CD4-positive, alpha-beta T cell (primary cell): Measurements from ENCODE around the gene NFATC1. TPM values are rescaled to one million over a fixed set of nuclear protein-coding genes. Genes with fewer than 3 reads are reported as not detected.
A peak's percentile ranks its signal among the peaks of the same experiment; 100 is the strongest.

Experiments used
- ATAC-seq: fragments of 200-7000 bp; cut with Tn5 transposase; one replicate; pipeline ENCODE4 v1.10.0; 2022; ENCODE audit warnings: mild to moderate bottlenecking; ENCODE audit not compliant: poor library complexity
- CTCF ChIA-PET: fragments of 350-600 bp; sonication (Branson Sonifier 250); formaldehyde crosslinking; loops from one replicate; lab custom pipeline; 2021; ENCODE audit warnings: antibody characterized with exemption, inconsistent platforms; lab: Charles Lee
- POLR2A ChIA-PET: fragments of 350-600 bp; sonication (Branson Sonifier 250); formaldehyde crosslinking; loops from one replicate; lab custom pipeline; 2021; ENCODE audit warnings: antibody characterized with exemption, inconsistent platforms; lab: Charles Lee
- DNase-seq, 14 experiments: peaks; one replicate each; pipeline ENCODE4 v3.0.0-alpha.2; 2013 to 2020; ENCODE audit warnings: mixed read lengths in 2 of 14
- H3K27ac ChIP-seq, 2 donors: one replicate each; pipeline versions ENCODE4 v1.5.1 to v1.7.0; 2013; ENCODE audit warnings: low read length in 2 of 2, low read depth in 1 of 2, mild to moderate bottlenecking in 1 of 2
- H3K27me3 ChIP-seq, 2 experiments: 1 replicate in 1 of 2; 2 replicates in 1 of 2; pipeline versions ENCODE4 v1.6.1 to v1.7.0; 2013; ENCODE audit warnings: low read length in 2 of 2, control low read depth in 1 of 2, mild to moderate bottlenecking in 1 of 2, moderate library complexity in 1 of 2; ENCODE audit not compliant: insufficient read depth in 2 of 2, control insufficient read depth in 1 of 2
- H3K36me3 ChIP-seq: one replicate; pipeline ENCODE4 v1.6.1; 2013; ENCODE audit warnings: low read length, control low read depth; ENCODE audit not compliant: insufficient read depth
- H3K4me1 ChIP-seq: one replicate; pipeline ENCODE4 v1.6.1; 2013; ENCODE audit warnings: low read length, control low read depth; ENCODE audit not compliant: insufficient read depth
- H3K4me3 ChIP-seq: one replicate; pipeline ENCODE4 v1.5.1; 2013; ENCODE audit warnings: mild to moderate bottlenecking, low read length, moderate library complexity
- H3K9me3 ChIP-seq, 2 experiments: 1 replicate in 1 of 2; 2 replicates in 1 of 2; pipeline versions ENCODE4 v1.6.1 to v1.7.0; 2013; ENCODE audit warnings: low read length in 2 of 2, mild to moderate bottlenecking in 2 of 2, control low read depth in 1 of 2, moderate library complexity in 1 of 2; ENCODE audit not compliant: control insufficient read depth in 1 of 2, insufficient read depth in 1 of 2
- H3K27ac Mint-ChIP-seq: one replicate; pipeline ENCODE4 v1.8.0; 2020; ENCODE audit warnings: mixed read lengths
- H3K27me3 Mint-ChIP-seq: one replicate; pipeline ENCODE4 v1.8.0; 2021; ENCODE audit warnings: mixed read lengths
- H3K36me3 Mint-ChIP-seq: one replicate; pipeline ENCODE4 v1.8.0; 2021; ENCODE audit warnings: low read depth, mixed read lengths
- H3K4me1 Mint-ChIP-seq: one replicate; pipeline ENCODE4 v1.8.0; 2021; ENCODE audit warnings: low read depth, mixed read lengths
- H3K4me3 Mint-ChIP-seq: one replicate; pipeline ENCODE4 v1.8.0; 2020; ENCODE audit warnings: mild to moderate bottlenecking, mixed read lengths
- H3K9me3 Mint-ChIP-seq: one replicate; pipeline ENCODE4 v1.8.0; 2020; ENCODE audit warnings: mixed read lengths
- CTCF ChIP-seq: fragments of 200-600 bp; IDR thresholded peaks from one replicate; pipeline ENCODE4 v1.8.0; 2022; ENCODE audit warnings: antibody characterized with exemption, mild to moderate bottlenecking
- intact Hi-C, 2 experiments: fragments of 100-400 bp; cut with DNase I in 1 of 2; cut with micrococcal nuclease in 1 of 2; formaldehyde crosslinking; loops; one replicate each; pipeline versions ENCODE4 v1.15.1 to v1.9.0; 2023 to 2025; cut with DNase I, micrococcal nuclease
- total RNA-seq, 174 experiments: library from RNA in 2 of 174; stranded (reverse) in 2 of 174; gene quantifications; one replicate each; pipeline ENCODE4 v1.2.3 and lab custom pipeline; 2021 to 2026

NFATC1 gene
- total RNA-seq, 2 experiments from 2014 or later: 107 to 113 TPM

- DNase-seq (no peak), ATAC-seq (no peak)
- H3K36me3 ChIP-seq: peaks cover 68% of the 10 kb centered on the region
- H3K27me3 ChIP-seq: no peaks in the 10 kb centered on the region
- no peak overlapping the region for H3K4me3 ChIP-seq
- H3K27me3 Mint-ChIP-seq: no peaks in the 10 kb centered on the region
- peaks cover 60% of the 10 kb centered on the region for H3K36me3 Mint-ChIP-seq
- H3K4me1 Mint-ChIP-seq: peaks cover 6% of the 10 kb centered on the region
- peaks cover 2% of the 10 kb centered on the region for H3K4me1 ChIP-seq
- POLR2A ChIA-PET: no interaction called here
- CTCF ChIA-PET: no interaction called here
- no peak for TF ChIP-seq CTCF
- no peaks in the 10 kb centered on the region for H3K9me3 Mint-ChIP-seq
- no peak overlapping the region for H3K4me3 Mint-ChIP-seq
- H3K27ac Mint-ChIP-seq: no peak overlapping the region
- intact Hi-C loops: no loop called here
- H3K27ac ChIP-seq: no peak overlapping the region
- peaks cover 0 to 12% of the 10 kb centered on the region in 2 experiments for H3K9me3 ChIP-seq
Observed at GRCh38 chr18:79470547-79470946, 74.8 kb downstream of the NFATC1 start.

- Mint-ChIP-seq H3K4me1 (peaks cover 6% of the 10 kb centered on the region), H3K9me3 (no peaks in the 10 kb centered on the region), H3K36me3 (peaks cover 59% of the 10 kb centered on the region), H3K27me3 (no peaks in the 10 kb centered on the region), H3K4me3 (no peak overlapping the region), H3K27ac (peak overlapping the region; percentile 39)
- ATAC-seq (no peak), DNase-seq (no peak)
- TF ChIP-seq CTCF: no peak
- ChIA-PET CTCF (no interaction called here), POLR2A (no interaction called here)
- Histone ChIP-seq H3K36me3 (peaks cover 68% of the 10 kb centered on the region), H3K27me3 (no peaks in the 10 kb centered on the region), H3K9me3 (peaks cover 0 to 12% of the 10 kb centered on the region in 2 experiments), H3K4me1 (peaks cover 2% of the 10 kb centered on the region), H3K4me3 (no peak overlapping the region), H3K27ac (no peak overlapping the region)
- intact Hi-C loops: no loop called here
Observed at GRCh38 chr18:79471046-79471445, 75.3 kb downstream of the NFATC1 start.

- Mint-ChIP-seq H3K36me3 (peaks cover 55% of the 10 kb centered on the region), H3K27ac (no peak overlapping the region)
- CTCF ChIA-PET: no interaction called here
Observed at GRCh38 chr18:79471597-79471996, 75.9 kb downstream of the NFATC1 start.

More at GRCh38 chr18:79471597-79471996, 75.9 kb downstream of the NFATC1 start:
- Histone ChIP-seq H3K4me1 (peaks cover 2% of the 10 kb centered on the region), H3K27me3 (no peaks in the 10 kb centered on the region), H3K4me3 (no peak overlapping the region), H3K27ac (no peak overlapping the region), H3K36me3 (peaks cover 68% of the 10 kb centered on the region), H3K9me3 (peaks cover 0 to 12% of the 10 kb centered on the region in 2 experiments)
- intact Hi-C loops: no loop called here
- Mint-ChIP-seq H3K27me3 (no peaks in the 10 kb centered on the region), H3K4me3 (no peak overlapping the region), H3K9me3 (no peaks in the 10 kb centered on the region), H3K4me1 (peaks cover 6% of the 10 kb centered on the region)
- POLR2A ChIA-PET: no interaction called here
- ATAC-seq: no peak
- TF ChIP-seq CTCF: no peak
- DNase-seq: no peak
